ENCODE measurements around the gene DNM2. TPM values are rescaled to one million over a fixed set of nuclear protein-coding genes. Genes with fewer than 3 reads are reported as not detected.

DNM2 gene
- total RNA-seq, 1 donor from 2014 or later = 129 TPM

GRCh38 chr19:10788146-10788545 lies 70.3 kb downstream of the DNM2 start:
- Histone ChIP-seq H3K9ac (ENCODE audit: low read length) (no peak overlapping the region), H2AFZ (ENCODE audit: low read depth, low read length) (no peak overlapping the region), H3K4me1 (ENCODE audit: insufficient read depth, low read length) (no peaks in the 10 kb centered on the region), H3K4me3 (ENCODE audit: insufficient read depth, low read depth, low read length) (no peak overlapping the region), H4K20me1 (ENCODE audit: insufficient read depth, low read length) (peaks cover 5% of the 10 kb centered on the region), H3K79me2 (ENCODE audit: insufficient read depth, low read length) (no peaks in the 10 kb centered on the region), H3K27me3 (ENCODE audit: insufficient read depth, low read length) (no peaks in the 10 kb centered on the region), H3K36me3 (ENCODE audit: insufficient read depth, low read length) (peaks cover 25% of the 10 kb centered on the region), H3K4me2 (ENCODE audit: low read length) (no peak overlapping the region), H3K27ac (ENCODE audit: low read depth, low read length) (no peak overlapping the region), H3K9me3 (ENCODE audit: insufficient read depth, low read depth, low read length) (no peaks in the 10 kb centered on the region)
- H3K4me1 Mint-ChIP-seq (ENCODE audit: low read depth, unreplicated experiment) = no peaks in the 10 kb centered on the region
- H3K9me3 Mint-ChIP-seq (ENCODE audit: unreplicated experiment) = no peaks in the 10 kb centered on the region
- peaks cover 25% of the 10 kb centered on the region for H3K36me3 Mint-ChIP-seq (ENCODE audit: low read depth, unreplicated experiment)
- no peaks in the 10 kb centered on the region for H3K27me3 Mint-ChIP-seq (ENCODE audit: low read depth, unreplicated experiment)
- no peak for DNase-seq (ENCODE audit: low read depth)
- no peak for FAIRE-seq
- TF ChIP-seq CTCF (IDR thresholded peaks at IDR 0.05; ENCODE audit: insufficient read depth, low read depth, low read length) (no peak), EZH2 (IDR thresholded peaks at IDR 0.05; ENCODE audit: insufficient read depth, low read length) (no peak)
- H3K4me3 Mint-ChIP-seq (ENCODE audit: unreplicated experiment) = no peak overlapping the region
- H3K27ac Mint-ChIP-seq (ENCODE audit: unreplicated experiment) = peak overlapping the region; percentile 26

GRCh38 chr19:10789866-10790265 lies 72.0 kb downstream of the DNM2 start:
- Histone ChIP-seq H3K9ac (ENCODE audit: low read length) (no peak overlapping the region), H3K9me3 (ENCODE audit: insufficient read depth, low read depth, low read length) (no peaks in the 10 kb centered on the region), H3K27me3 (ENCODE audit: insufficient read depth, low read length) (no peaks in the 10 kb centered on the region), H3K4me3 (ENCODE audit: insufficient read depth, low read depth, low read length) (no peak overlapping the region), H3K4me2 (ENCODE audit: low read length) (no peak overlapping the region), H3K27ac (ENCODE audit: low read depth, low read length) (no peak overlapping the region), H3K4me1 (ENCODE audit: insufficient read depth, low read length) (no peaks in the 10 kb centered on the region), H3K79me2 (ENCODE audit: insufficient read depth, low read length) (no peaks in the 10 kb centered on the region), H3K36me3 (ENCODE audit: insufficient read depth, low read length) (peaks cover 24% of the 10 kb centered on the region), H2AFZ (ENCODE audit: low read depth, low read length) (no peak overlapping the region), H4K20me1 (ENCODE audit: insufficient read depth, low read length) (peaks cover 5% of the 10 kb centered on the region)
- H3K4me1 Mint-ChIP-seq (ENCODE audit: low read depth, unreplicated experiment) = no peaks in the 10 kb centered on the region
- H3K27ac Mint-ChIP-seq (ENCODE audit: unreplicated experiment) = no peak overlapping the region
- TF ChIP-seq CTCF (IDR thresholded peaks at IDR 0.05; ENCODE audit: insufficient read depth, low read depth, low read length) (no peak), EZH2 (IDR thresholded peaks at IDR 0.05; ENCODE audit: insufficient read depth, low read length) (no peak)
- FAIRE-seq = no peak
- DNase-seq (ENCODE audit: low read depth) = no peak
- no peaks in the 10 kb centered on the region for H3K9me3 Mint-ChIP-seq (ENCODE audit: unreplicated experiment)
- H3K4me3 Mint-ChIP-seq (ENCODE audit: unreplicated experiment) = no peak overlapping the region
- H3K27me3 Mint-ChIP-seq (ENCODE audit: low read depth, unreplicated experiment) = no peaks in the 10 kb centered on the region
- peaks cover 19% of the 10 kb centered on the region for H3K36me3 Mint-ChIP-seq (ENCODE audit: low read depth, unreplicated experiment)

DNA sequence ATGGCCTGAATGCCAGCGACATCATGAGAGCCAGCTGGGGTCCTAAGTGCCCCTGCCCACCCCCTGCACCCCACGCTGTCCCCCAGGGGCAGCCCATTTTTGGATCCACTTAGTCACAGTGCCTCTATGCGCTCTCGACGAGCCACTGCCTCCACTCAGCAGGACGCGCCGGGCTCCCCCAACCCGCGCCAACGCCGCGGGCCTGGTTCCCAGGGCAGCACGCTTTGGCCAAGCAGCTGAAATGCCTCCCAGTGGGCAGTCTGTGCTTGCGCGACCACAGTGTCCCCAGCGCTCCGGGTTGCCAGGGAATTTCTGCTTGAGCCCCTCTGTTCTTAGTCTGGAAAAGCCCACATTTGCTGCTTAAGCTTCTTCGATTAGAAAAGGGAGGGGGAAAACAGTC lies 78.8 kb downstream of the DNM2 start:
- DNase-seq (ENCODE audit: low read depth) (no peak), FAIRE-seq (no peak)
- Histone ChIP-seq H4K20me1 (ENCODE audit: insufficient read depth, low read length) (no peaks in the 10 kb centered on the region), H3K4me1 (ENCODE audit: insufficient read depth, low read length) (no peaks in the 10 kb centered on the region), H3K36me3 (ENCODE audit: insufficient read depth, low read length) (peaks cover 24% of the 10 kb centered on the region), H3K27me3 (ENCODE audit: insufficient read depth, low read length) (no peaks in the 10 kb centered on the region), H3K9me3 (ENCODE audit: insufficient read depth, low read depth, low read length) (no peaks in the 10 kb centered on the region), H3K79me2 (ENCODE audit: insufficient read depth, low read length) (no peaks in the 10 kb centered on the region), H3K4me3 (ENCODE audit: insufficient read depth, low read depth, low read length) (no peak overlapping the region), H3K4me2 (ENCODE audit: low read length) (no peak overlapping the region), H2AFZ (ENCODE audit: low read depth, low read length) (no peak overlapping the region), H3K27ac (ENCODE audit: low read depth, low read length) (no peak overlapping the region), H3K9ac (ENCODE audit: low read length) (no peak overlapping the region)
- H3K4me1 Mint-ChIP-seq (ENCODE audit: low read depth, unreplicated experiment) = no peaks in the 10 kb centered on the region
- H3K27ac Mint-ChIP-seq (ENCODE audit: unreplicated experiment) = no peak overlapping the region
- no peak overlapping the region for H3K4me3 Mint-ChIP-seq (ENCODE audit: unreplicated experiment)
- H3K36me3 Mint-ChIP-seq (ENCODE audit: low read depth, unreplicated experiment) = peaks cover 5% of the 10 kb centered on the region
- no peaks in the 10 kb centered on the region for H3K9me3 Mint-ChIP-seq (ENCODE audit: unreplicated experiment)
- TF ChIP-seq CTCF (IDR thresholded peaks at IDR 0.05; ENCODE audit: insufficient read depth, low read depth, low read length) (no peak), EZH2 (IDR thresholded peaks at IDR 0.05; ENCODE audit: insufficient read depth, low read length) (no peak)
- H3K27me3 Mint-ChIP-seq (ENCODE audit: low read depth, unreplicated experiment) = no peaks in the 10 kb centered on the region

All from astrocyte (in vitro differentiated cells and primary cell).